ENCODE results near the gene NOTCH3. TPM values are rescaled to one million over a fixed set of nuclear protein-coding genes. Genes with fewer than 3 reads are reported as not detected.

NOTCH3 gene
- total RNA-seq, 1 donor from 2014 or later, result 60.0 TPM

DNA sequence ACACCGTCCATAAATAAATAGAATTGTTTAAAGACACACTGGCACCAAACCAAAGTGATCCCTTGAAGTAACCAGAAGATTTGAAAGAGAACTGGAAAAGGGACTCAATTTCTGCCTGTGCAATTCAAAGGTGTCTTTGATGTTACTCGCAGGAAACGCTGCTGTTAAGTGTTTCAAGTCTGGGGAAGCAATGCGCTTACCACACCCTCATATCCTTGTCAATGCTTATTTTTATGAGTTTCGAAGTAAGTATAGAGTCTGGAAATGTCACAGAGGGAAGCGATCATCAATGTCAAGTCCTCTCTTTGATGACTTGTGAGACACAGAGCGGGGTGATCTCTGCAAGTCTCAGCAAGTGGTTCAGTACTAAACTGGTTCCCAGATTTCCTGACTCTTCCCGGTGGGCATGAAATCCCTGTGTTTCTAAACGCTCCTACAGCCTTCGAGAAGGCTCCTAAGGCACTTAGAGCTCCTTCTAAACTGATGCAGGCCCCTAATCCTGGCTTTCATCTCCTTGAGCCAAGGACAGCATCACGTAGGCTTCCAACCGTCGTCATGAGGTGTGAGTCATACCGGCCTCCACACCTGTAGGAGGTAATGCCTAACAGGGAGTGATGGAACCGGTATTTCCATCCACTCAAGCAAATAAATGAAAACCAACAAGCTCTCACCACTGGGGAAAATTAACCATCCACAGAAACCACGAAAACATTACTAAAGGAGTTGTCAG is 70.8 kb downstream of the NOTCH3 start:
- DNase-seq (ENCODE audit: low spot score), result no peak
- intact Hi-C loops (cut with DNase I), result no loop called here

DNA sequence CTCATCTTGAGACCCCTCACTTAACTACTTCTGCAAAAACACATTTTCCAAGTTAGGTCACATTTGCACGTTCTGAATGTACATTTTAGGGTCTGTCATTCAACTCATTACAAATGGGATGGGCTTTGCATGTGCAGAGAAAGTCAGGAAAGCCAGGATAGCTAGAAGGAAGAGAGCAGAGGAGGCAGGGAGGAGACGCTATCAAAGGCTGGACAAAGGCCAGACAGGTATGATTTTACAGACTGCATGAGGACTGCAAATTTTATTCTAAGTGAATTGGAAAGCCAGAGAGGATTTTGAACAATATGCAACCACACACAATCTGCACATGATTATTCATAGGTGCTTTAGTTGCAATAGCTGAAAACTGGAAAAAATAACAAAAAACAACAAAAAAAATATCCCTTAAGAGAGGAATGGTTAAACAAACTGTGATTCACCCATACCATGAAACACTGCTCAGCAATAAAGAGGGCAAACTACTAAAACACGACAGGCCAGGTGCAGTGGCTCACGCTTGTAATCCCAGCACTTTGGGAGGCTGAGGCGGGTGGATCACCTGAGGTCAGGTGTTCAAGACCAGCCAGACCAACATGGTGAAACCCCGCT is 72.5 kb downstream of the NOTCH3 start:
- intact Hi-C loops (cut with DNase I), result no loop called here
- DNase-seq (ENCODE audit: low spot score), result no peak

DNA sequence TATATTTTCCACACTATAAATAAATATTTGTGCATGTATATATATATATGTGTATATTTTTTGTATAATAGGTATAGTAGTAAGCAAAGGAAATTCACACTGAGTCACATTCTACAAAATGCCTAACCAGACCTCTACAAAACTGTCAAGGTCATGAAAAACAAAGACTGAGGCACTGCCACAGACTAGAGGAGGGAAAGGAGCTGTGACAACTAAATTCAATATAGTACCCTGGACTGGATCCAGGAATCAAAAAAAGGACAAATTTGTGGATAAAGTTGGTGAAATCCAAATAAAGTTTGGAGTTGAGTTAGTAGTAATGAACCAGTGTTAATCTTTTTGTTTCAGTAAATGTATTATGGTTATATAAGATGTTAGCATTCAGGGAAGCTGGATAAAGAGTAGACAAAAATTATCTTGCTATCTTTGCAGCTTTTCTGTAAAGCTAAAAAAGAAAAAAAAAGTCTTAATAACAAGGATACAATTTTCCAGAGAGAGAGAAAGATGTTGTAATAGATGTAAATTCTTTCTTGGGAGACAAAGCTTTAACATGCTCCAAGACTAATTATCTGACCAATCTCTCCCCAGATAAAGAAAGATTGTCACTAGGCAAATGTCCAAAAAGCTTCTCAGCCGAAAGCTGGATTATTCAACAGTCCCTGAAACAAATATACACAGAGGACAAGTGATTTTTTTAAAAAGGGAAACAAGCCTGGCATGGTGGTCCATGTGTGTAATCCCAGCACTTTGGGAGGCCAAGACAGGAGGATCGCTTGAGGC is 74.5 kb downstream of the NOTCH3 start:
- intact Hi-C loops (cut with DNase I), result no loop called here
- no peak for DNase-seq (ENCODE audit: low spot score)

DNA sequence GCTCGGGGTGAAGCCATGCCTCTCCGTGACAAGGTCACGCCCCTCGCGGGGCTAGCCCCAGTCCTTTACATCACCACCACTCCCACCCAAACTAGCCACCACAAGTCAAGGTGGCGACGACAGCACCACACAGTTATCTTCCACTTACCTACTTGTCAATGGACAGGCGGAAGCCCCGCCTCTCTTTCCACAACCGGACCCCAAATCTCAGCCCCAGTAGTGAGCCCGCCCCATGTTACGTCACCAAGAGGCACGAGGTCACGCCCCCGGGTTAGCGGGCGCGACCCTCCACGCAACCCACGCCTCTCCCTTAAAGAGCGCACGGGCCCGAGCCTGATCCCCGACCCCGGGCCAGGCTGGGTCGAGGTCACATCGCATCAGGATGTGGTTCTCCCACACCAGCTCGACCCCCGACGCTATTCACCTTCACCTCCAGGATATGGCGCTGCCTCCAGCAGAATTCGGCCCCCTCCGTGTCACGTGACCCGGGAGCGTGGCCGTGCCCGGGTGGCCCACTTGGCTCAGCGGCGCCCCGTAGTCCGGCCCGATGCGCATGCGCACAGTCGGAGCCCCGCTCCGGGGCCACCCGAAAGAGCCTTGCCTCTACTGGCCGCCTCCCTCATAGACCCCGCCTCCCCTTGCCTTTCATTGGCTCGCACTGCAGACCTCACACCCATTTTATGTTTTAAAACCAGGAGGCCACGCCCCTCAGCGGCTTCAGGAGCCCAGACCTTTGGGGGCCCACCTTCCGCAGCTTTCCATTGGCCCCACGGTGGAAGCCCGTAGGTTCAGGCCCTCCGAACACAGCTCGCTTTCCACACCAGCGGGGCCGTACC is 75.3 kb downstream of the NOTCH3 start:
- peak; percentile 97 for DNase-seq (ENCODE audit: low spot score)
- intact Hi-C loops (cut with DNase I), result loop anchor here (2.0 kb wide), 1 partner anchor 19 kb away; the partner anchor contains the start of gene SYDE1

DNA sequence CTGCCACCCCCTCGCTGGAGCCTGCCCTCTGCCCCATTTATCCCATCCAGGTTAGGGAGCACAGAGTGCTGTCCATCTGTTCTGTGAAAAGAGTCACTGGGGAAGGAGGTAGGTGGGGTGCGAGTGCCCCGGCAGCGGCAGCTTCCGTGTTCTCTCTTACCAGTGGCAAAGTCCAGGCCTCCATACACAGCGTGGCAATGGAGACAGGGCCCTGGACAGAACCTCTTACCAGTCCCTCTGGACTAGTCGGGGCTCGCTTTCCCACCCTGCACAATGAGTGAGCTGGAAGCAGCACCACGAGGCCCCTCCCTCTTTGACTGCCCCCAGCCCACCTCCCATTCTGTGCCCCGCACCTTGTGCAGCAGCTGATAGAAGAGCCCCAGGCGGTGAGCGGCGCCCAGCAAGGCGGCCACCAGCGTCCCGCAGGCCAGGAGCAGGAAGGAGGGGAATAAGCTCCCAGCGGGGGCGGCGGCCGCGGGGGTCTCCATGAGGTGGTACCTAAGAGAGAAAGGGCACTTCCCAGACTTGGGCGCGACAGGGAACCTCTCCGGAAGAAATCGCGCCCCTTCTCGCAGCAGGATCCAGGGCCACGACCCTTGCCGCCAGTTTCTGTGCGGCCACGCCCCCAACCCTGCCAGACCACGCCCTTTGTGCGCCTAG is 76.1 kb downstream of the NOTCH3 start:
- intact Hi-C loops (cut with DNase I), result loop anchor here (2.0 kb wide), 1 partner anchor 18 kb away; the partner anchor contains the start of gene SYDE1
- DNase-seq (ENCODE audit: low spot score), result no peak

DNA sequence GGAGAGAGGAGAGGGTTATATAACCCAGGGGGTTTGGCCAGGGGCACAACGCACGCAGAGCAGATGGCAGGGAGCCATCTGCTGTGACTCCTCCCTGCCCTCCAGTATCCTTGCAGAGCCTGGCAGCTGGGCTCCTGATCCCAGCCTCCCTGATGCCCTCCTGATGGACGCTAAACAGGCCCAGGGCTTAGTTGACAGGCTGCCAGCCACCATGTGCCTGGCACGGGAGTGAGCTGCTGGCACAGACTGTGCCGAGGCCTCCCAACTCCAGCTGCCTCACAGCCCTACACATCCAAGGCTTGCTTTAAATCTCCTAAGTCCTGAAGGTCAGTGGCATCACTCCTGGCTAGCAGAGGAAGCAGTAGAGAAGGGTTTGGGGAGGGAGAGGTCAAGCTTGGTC is 76.9 kb downstream of the NOTCH3 start:
- peak; percentile 90 for DNase-seq (ENCODE audit: low spot score)
- intact Hi-C loops (cut with DNase I), result loop anchor here (2.0 kb wide), 1 partner anchor 17 kb away; the partner anchor contains the start of gene SYDE1

DNA sequence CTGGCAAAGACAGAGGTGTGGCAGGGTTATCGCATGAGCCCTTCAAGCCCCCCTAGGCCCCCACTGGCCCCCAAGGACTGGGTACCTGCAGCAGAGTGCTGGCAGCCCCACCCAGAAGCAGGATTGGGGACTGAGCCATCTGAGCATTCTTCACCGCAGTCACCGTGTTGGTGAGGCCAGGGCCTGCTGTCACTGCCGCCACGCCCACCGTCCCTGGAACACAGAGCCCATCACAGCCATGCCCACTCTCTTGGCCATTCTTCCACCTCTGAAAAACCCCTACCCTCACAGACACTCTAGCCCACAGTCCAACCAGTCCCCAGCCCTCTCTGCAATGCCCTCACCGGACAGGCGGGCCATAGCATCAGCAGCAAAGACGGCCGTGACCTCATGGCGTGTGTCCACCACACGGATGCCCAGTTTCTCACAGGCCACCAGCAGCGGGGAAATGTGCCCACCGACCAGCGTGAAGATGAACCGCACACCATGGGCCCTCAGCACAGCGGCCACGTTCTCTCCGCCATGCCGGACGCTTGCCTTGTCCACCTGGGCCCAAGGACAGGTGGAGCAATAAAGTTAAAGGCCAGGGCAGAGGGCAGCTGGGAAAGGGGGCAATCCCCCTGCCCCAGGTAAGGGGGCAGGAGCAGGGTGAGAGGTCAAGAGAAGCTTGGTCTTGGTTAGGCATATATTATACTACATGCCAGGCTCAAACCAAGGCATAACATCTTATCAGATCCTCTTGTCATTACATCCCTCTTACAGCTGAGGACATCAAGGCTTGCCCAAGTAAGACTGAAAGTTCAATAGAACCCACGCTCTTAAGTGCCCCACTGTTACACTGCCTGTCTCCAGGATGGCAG is 77.5 kb downstream of the NOTCH3 start:
- intact Hi-C loops (cut with DNase I), result no loop called here
- DNase-seq (ENCODE audit: low spot score), result no peak

DNA sequence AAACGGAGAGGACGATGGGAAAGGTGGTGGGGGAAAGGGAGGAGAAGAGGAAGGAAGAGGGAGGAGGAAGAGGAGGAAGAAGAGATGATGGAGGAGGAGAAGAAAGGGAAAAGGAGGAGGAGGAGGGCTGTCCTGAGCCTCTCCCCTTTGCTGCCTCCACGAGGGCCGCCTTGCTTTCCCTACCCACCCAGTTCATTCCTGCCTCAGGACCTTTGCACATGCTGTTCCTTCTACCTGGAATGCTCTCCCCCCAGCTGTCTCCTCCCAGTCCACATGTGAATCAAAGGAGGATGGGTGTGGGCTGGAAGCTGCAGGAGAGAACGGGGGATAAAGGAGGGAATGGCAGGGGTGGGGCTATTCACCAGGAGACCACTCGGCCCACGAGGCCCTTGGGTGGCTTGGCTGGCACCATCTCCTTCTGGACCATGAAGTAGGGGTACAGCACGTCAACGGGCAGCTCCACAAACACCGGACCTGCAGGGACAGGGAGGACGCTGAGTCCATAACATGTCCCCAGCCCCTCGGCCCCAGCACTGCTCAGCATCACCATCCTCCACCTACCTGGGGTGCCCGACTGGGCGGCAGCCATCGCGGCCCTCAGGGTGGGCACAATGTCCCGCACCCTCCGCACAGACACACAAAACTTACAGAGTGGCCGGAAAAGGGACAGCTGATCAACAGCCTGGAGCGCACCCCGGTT is 78.3 kb downstream of the NOTCH3 start:
- intact Hi-C loops (cut with DNase I), result no loop called here
- DNase-seq (ENCODE audit: low spot score), result no peak

DNA sequence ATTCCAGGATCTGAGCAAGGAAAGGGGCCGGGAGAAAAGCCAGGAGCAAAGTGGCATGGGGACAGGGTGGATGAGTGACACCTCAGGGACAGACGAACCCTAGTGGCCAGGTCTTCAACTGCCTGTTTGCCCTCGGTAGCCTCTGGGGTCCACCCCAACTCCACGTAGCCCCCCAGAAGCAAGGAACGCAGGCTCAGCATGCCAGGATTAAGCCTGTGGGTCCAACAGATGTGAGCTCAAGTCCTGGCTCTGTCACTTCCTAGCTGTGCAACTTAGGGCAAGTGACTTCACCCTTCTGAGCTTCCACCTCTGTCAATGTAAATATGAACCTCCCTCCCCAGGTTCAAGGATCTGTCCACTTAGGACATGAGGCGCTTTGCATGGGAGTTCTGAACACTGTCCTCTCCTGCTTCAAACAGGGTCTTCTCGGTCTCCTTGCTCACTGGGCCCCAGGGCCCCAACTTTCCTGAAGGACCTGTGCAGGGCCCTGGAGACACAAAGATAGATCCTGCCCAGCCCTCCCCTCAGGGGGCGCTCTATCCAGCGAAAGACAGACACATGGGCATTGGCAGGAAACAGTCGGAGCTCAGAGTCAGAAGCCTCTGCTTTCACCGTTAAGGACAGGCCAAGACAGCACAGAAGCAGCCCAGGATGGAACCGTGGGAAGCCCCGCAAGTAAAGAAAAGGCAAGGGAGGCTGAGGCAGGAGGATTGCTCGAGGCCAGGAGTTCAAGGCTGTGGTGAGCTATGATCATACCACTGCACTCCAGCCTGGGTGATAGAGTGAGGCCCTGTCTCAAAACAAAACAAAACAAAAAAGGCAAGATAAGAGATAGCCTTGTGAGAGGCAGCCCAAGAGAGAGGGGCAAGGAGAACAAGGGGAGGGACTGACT is 80.4 kb downstream of the NOTCH3 start:
- intact Hi-C loops (cut with DNase I), result no loop called here
- no peak for DNase-seq (ENCODE audit: low spot score)

DNA sequence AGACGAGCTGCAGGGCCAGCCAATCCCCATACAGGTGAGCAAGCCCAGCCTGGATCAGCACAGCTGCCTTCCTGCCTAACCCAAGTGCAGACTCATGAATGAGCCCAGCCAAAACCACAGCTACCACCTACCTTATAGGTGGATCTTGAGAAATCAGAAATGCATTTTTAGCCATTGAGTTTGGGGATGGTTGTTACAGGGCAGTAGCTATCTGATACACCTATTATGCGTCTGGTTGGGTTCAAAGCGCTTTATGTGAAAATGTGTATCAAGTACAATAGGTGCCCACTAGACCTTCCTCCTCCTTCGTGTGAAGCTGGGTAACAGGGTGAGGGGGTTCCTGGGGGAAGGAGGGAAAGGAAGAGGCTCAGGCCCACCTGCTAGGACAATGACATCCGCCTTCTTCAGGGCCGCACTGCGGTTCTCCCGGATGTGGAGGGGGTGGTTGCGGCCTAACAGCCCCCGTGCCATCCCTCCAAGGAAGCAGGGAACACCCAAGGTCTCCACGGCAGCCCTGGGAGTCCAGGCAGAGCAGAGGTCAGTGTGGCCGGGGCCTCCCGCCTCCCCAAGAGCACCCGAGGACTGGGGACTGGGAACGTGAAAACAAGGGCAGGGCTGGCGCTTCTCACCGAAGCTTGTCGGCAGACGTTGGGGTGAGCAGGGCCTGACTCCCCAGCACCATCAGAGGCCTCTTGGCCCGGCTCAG is 81.9 kb downstream of the NOTCH3 start:
- intact Hi-C loops (cut with DNase I), result loop anchor here (5.0 kb wide), 1 partner anchor 133 kb away; no protein-coding TSS in a partner anchor
- DNase-seq (ENCODE audit: low spot score), result no peak

DNA sequence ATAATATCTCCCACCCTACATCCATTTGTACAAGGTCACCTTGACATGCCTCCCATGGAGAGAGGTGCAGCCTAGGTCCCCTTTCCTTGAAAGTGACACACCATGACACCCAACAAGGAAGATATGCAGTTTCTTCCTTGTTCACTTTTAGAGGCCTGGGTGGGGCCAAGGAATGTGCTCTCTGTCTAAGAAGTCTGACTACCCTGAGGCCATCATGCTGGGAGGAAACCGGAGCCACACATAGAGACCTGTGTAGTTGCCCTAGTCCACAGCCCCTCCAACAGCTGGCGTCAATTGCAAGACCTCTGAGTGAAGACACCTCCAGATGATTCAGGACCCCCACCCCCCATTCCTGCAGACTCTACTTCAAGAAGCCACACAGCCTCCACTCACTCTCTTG is 82.5 kb downstream of the NOTCH3 start:
- intact Hi-C loops (cut with DNase I), result loop anchor here (5.0 kb wide), 1 partner anchor 134 kb away; no protein-coding TSS in a partner anchor
- DNase-seq (ENCODE audit: low spot score), result no peak

DNA sequence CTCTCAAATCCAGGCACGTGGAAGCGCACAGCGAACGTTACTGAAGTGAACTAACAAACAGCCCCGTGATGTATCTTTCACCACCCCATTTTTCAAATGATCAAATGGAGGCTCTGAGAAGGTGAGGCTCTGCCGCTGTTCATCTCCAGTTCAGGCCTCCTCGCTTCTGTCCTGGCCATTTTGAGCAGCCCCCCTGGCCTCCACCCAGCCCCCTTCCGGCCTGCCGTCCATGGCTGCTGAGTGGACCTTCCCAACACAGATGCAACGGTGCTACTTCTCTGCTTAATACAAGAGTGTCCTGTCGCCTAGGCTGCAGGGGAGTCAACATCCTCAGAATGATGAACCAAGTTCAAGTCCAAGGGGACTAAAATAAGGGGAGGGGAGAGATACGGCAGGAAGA is 83.9 kb downstream of the NOTCH3 start:
- intact Hi-C loops (cut with DNase I), result loop anchor here (5.0 kb wide), 1 partner anchor 135 kb away; no protein-coding TSS in a partner anchor

DNA sequence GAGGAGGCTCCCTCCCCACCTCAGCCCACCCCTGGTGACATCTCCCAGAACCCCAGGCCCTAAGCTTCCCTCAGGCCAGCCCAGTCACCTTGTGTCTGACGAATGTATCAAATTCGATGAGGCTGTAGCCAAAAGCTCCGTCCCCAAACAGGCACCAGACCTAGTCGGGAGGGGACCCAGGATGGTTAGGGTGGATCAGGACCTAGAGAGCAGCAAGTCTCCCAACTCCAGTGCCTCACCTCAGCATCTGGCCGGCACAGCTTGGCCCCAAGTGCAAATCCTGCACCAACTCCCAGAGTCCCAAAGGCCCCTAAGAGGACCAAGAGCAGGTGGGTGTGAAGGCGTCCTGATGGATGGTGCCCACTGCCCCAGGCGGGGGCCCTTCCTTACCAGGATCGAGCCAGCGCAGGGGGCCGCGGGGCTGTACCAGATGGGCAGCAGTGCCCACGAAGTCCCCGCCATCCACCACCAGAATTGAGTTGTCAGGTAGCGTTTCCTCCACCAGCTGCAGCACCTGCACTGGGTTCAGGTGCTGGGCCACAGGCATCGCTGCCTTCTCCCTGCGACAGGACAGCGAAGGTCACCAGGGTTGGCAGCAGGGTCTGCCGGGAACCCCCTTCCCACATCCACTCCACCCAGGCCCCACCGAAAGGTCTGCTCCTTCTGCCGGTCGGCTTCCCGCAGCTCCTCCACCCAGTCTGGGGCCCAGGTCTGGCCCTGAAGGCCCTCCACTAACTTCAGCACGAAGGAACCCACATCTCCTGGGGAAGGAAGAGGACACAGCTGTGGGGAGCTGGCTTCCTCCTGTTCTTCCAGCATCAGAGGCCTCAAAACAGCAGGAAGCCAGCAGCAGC is 84.8 kb downstream of the NOTCH3 start:
- intact Hi-C loops (cut with DNase I), result loop anchor here (5.0 kb wide), 1 partner anchor 136 kb away; no protein-coding TSS in a partner anchor
- DNase-seq (ENCODE audit: low spot score), result no peak

More for the DNA sequence above, 83.9 kb downstream of the NOTCH3 start:
- DNase-seq (ENCODE audit: low spot score), result no peak

DNA sequence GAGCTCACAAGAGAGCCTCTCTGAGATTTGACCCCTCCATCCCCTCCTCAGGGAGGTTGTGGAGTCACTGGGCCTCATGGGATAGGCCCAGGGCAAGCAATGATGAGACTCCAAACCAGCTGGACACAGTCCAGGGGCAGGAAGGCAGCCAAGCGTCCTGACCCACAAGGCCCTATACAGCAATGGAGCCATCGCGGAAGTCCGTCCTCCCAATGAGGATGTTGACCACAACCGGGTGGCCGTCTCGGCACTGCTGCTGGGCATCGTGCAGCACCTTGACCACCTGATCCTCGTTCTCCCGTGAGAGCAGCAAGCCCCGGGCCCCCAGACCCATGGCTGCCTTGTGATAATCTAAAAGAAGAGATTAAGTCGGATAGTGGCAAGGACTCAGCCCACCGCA is 85.7 kb downstream of the NOTCH3 start:
- intact Hi-C loops (cut with DNase I), result loop anchor here (5.0 kb wide), 1 partner anchor 137 kb away; no protein-coding TSS in a partner anchor
- peak; percentile 85 for DNase-seq (ENCODE audit: low spot score)

DNA sequence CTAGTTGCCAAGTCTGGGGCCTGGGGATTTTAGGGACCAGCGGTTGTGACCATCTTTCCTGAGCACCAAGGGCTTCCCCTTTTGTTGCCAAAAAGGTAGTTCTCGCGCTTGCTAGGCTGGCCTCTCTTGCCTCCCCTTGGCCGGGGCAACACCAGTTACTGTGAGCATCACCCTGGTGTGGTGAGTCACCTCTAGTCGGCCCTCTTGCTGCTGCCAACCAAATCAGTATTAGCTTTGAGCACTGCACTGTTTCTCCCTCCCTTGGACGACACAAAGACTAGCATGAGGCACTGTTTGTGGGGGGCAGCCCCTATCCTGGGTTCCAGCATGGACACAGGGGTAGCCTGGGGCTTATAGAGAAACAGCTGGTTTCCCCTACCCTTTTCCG is 86.6 kb downstream of the NOTCH3 start:
- intact Hi-C loops (cut with DNase I), result no loop called here

More for the DNA sequence above, 86.6 kb downstream of the NOTCH3 start:
- no peak for DNase-seq (ENCODE audit: low spot score)

Measured in cardiac septum (tissue), 1 donor.